GM18499 (cell line): ENCODE measurements around the gene DDX4.
"Not testable (repeated sequence)": the region's sequence is repeated elsewhere in the genome, so short reads cannot be mapped to it uniquely, and the experiment has no call there.

ENCODE experiments used
- ATAC-seq: cut with Tn5 transposase; IDR thresholded peaks from one replicate; pipeline ENCODE4 v1.9.1; 2021; ENCODE audit warnings: moderate number of reproducible peaks; ENCODE audit not compliant: insufficient read depth, unreplicated experiment

The DDX4 gene

GRCh38 chr5:55720188-55720703 is 17.6 kb upstream of the DDX4 start:
- ATAC-seq = no peak

GRCh38 chr5:55724281-55724680 is 13.6 kb upstream of the DDX4 start:
- no peak for ATAC-seq

- ATAC-seq = no peak
Observed at GRCh38 chr5:55731848-55732247, 6.0 kb upstream of the DDX4 start.

- ATAC-seq = no peak
Observed at GRCh38 chr5:55732585-55732984, 5.3 kb upstream of the DDX4 start.

- no peak for ATAC-seq
Observed at GRCh38 chr5:55734658-55735057, 3.2 kb upstream of the DDX4 start.

- ATAC-seq = no peak
Observed at GRCh38 chr5:55742778-55743177, 4.9 kb downstream of the DDX4 start.

GRCh38 chr5:55747778-55748318 is 10.0 kb downstream of the DDX4 start:
- ATAC-seq = no peak

- ATAC-seq = no peak
Observed at GRCh38 chr5:55749387-55749786, 11.5 kb downstream of the DDX4 start.

GRCh38 chr5:55750063-55750462 is 12.2 kb downstream of the DDX4 start:
- no peak for ATAC-seq

- no peak for ATAC-seq
Observed at GRCh38 chr5:55750499-55750898, 12.6 kb downstream of the DDX4 start.

GRCh38 chr5:55758231-55758630 is 20.4 kb downstream of the DDX4 start:
- no peak for ATAC-seq

- no peak for ATAC-seq
Observed at GRCh38 chr5:55758714-55759113, 20.9 kb downstream of the DDX4 start.

GRCh38 chr5:55761721-55762120 is 23.9 kb downstream of the DDX4 start:
- not testable (repeated sequence) for ATAC-seq

- ATAC-seq = no peak
Observed at GRCh38 chr5:55763746-55764420, 26.0 kb downstream of the DDX4 start.

- no peak for ATAC-seq
Observed at GRCh38 chr5:55768279-55768678, 30.4 kb downstream of the DDX4 start.

- no peak for ATAC-seq
Observed at GRCh38 chr5:55771175-55771655, 33.4 kb downstream of the DDX4 start.

GRCh38 chr5:55773057-55773456 is 35.2 kb downstream of the DDX4 start:
- no peak for ATAC-seq

- no peak for ATAC-seq
Observed at GRCh38 chr5:55777332-55777731, 39.5 kb downstream of the DDX4 start.

- ATAC-seq = no peak
Observed at GRCh38 chr5:55800924-55801323, 63.1 kb downstream of the DDX4 start.

- not testable (repeated sequence) for ATAC-seq
Observed at GRCh38 chr5:55808814-55809213, 71.0 kb downstream of the DDX4 start.

GRCh38 chr5:55815939-55816338 is 78.1 kb downstream of the DDX4 start:
- not testable (repeated sequence) for ATAC-seq

GRCh38 chr5:55816342-55816741 is 78.5 kb downstream of the DDX4 start:
- no peak for ATAC-seq
